Measurements from ENCODE around the gene MEGF10. TPM values are rescaled to one million over a fixed set of nuclear protein-coding genes. Genes with fewer than 3 reads are reported as not detected.

Gene MEGF10
- total and polyA plus RNA-seq, 8 donors = 0.17 to 1.7 (median 0.76) TPM

- Histone ChIP-seq H3K4me3 (no peak overlapping the region), H3K27me3 (no peaks in the 10 kb centered on the region), H3K4me1 (no peaks in the 10 kb centered on the region), H3K9me3 (no peaks in the 10 kb centered on the region), H3K27ac (no peak overlapping the region), H3K36me3 (no peaks in the 10 kb centered on the region)
- TF ChIP-seq CTCF (IDR thresholded peaks at IDR 0.05) = no peak
- no peak for ATAC-seq
- intact Hi-C loops (cut with DNase I) = no loop called here
- no peak for DNase-seq
Observed at GRCh38 chr5:127418974-127419682, 128.5 kb downstream of the MEGF10 start.

- H3K4me1 ChIP-seq = no peaks in the 10 kb centered on the region
- no peaks in the 10 kb centered on the region for H3K27me3 ChIP-seq
- no peaks in the 10 kb centered on the region for H3K36me3 ChIP-seq
- no peak overlapping the region for H3K27ac ChIP-seq
- DNase-seq = no peak
- H3K9me3 ChIP-seq = no peaks in the 10 kb centered on the region
- TF ChIP-seq CTCF (IDR thresholded peaks at IDR 0.05) = no peak
- intact Hi-C loops (cut with DNase I) = no loop called here
- no peak overlapping the region for H3K4me3 ChIP-seq
- no peak for ATAC-seq
Observed at GRCh38 chr5:127419683-127420257, 129.2 kb downstream of the MEGF10 start.

- intact Hi-C loops (cut with DNase I) = no loop called here
- Histone ChIP-seq H3K9me3 (no peaks in the 10 kb centered on the region), H3K36me3 (no peaks in the 10 kb centered on the region), H3K27me3 (no peaks in the 10 kb centered on the region), H3K27ac (no peak overlapping the region), H3K4me1 (no peaks in the 10 kb centered on the region), H3K4me3 (no peak overlapping the region)
- ATAC-seq = no peak
- TF ChIP-seq CTCF (IDR thresholded peaks at IDR 0.05) = no peak
- DNase-seq = no peak
Observed at GRCh38 chr5:127420758-127421157, 130.2 kb downstream of the MEGF10 start.

GRCh38 chr5:127421471-127421870, 130.9 kb downstream of the MEGF10 start:
- Histone ChIP-seq H3K36me3 (no peaks in the 10 kb centered on the region), H3K27ac (no peak overlapping the region), H3K27me3 (no peaks in the 10 kb centered on the region), H3K4me3 (no peak overlapping the region), H3K4me1 (no peaks in the 10 kb centered on the region), H3K9me3 (no peaks in the 10 kb centered on the region)
- intact Hi-C loops (cut with DNase I) = no loop called here
- DNase-seq (no peak), ATAC-seq (no peak)
- no peak for TF ChIP-seq CTCF (IDR thresholded peaks at IDR 0.05)

- no peak for DNase-seq
- no peaks in the 10 kb centered on the region for H3K4me1 ChIP-seq
- no peaks in the 10 kb centered on the region for H3K9me3 ChIP-seq
- ATAC-seq = no peak
- no peak overlapping the region for H3K4me3 ChIP-seq
- no peak for TF ChIP-seq CTCF (IDR thresholded peaks at IDR 0.05)
- intact Hi-C loops (cut with DNase I) = no loop called here
- H3K27me3 ChIP-seq = no peaks in the 10 kb centered on the region
- H3K36me3 ChIP-seq = no peaks in the 10 kb centered on the region
- no peak overlapping the region for H3K27ac ChIP-seq
Observed at GRCh38 chr5:127423173-127423798, 132.7 kb downstream of the MEGF10 start.
